Type B pancreatic cell (in vitro differentiated cells): Measurements from ENCODE around the gene CKAP4. TPM values are rescaled to one million over a fixed set of nuclear protein-coding genes. Genes with fewer than 3 reads are reported as not detected.
A peak's percentile ranks its signal among the peaks of the same experiment; 100 is the strongest.

Experiments
- DNase-seq: peaks from one replicate; pipeline ENCODE4 v3.0.0; 2021; ENCODE audit warnings: mixed read lengths; ENCODE audit not compliant: unreplicated experiment; ENCODE audit errors: extremely low spot score
- H3K27ac Mint-ChIP-seq: 2 replicates; pipeline ENCODE4 v1.8.0; 2021; ENCODE audit warnings: mild to moderate bottlenecking, mixed read lengths
- H3K27me3 Mint-ChIP-seq: 2 replicates; pipeline ENCODE4 v1.8.0; 2021; ENCODE audit warnings: mixed read lengths
- H3K36me3 Mint-ChIP-seq: 2 replicates; pipeline ENCODE4 v1.8.0; 2021; ENCODE audit warnings: mixed read lengths
- H3K4me1 Mint-ChIP-seq: one replicate; pipeline ENCODE4 v1.8.0; 2021; ENCODE audit warnings: mixed read lengths; ENCODE audit not compliant: unreplicated experiment
- H3K4me3 Mint-ChIP-seq: 2 replicates; pipeline ENCODE4 v1.8.0; 2021; ENCODE audit warnings: mild to moderate bottlenecking, mixed read lengths
- H3K9me3 Mint-ChIP-seq: 2 replicates; pipeline ENCODE4 v1.8.0; 2021; ENCODE audit warnings: mixed read lengths
- total RNA-seq: library from RNA; stranded (reverse); gene quantifications from 2 replicates; pipeline ENCODE4 v1.2.1, GENCODE V29; 2021; ENCODE audit warnings: low replicate concordance
- TF ChIP-seq, protein P1 (sequence below): fragments of 200-600 bp; sonication (generic); conservative IDR thresholded peaks from 2 replicates; pipeline ENCODE4 v1.5.0; 2021; ENCODE audit warnings: antibody characterized with exemption, mild to moderate bottlenecking

Gene CKAP4
- total RNA-seq, 1 donor from 2014 or later = 95.9 TPM

DNA sequence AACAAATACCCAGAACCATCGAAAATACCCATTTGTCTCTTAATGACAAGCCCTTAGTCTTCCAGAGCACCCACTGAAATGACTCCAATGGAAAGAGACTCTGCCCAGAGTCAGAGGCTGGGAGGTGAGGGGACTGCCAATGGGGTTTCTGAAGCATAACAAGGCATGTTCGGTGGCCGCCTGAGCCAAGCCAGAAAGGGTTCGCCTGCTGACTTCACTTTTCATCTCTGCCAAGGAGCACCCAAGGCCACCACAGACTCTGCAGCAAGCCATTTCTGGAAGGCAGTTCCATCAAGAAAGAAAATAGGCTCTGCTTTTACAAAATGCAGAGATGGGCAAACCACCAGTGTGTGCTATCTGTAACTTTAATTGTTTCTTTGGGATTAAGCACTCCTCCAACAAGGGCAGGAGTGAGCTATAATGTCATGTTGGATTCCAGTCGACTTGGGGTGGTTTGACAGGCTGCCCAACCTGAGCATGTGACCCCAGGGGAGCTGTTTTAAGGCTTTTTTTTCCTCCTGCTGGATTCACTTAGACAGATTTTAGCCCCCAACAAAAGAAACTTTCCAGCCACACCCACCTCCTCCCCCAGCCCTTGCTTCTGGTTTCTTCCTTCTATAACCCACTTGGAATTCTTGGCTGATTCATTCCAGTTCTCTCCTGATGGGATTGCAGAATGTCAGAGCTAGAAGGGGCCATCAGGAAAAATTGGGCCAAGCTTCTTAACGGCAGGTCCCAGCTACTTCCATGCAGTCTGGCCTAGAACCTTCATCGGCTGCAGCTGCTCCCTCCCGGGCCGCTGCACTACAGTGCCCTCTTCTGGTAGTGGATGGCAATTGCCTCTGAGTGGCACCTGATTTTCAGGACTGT lies 24.1 kb downstream of the CKAP4 start:
- no peak for DNase-seq
- Mint-ChIP-seq H3K4me3 (no peak overlapping the region), H3K4me1 (peaks cover 15% of the 10 kb centered on the region), H3K9me3 (no peaks in the 10 kb centered on the region), H3K36me3 (no peaks in the 10 kb centered on the region), H3K27me3 (no peaks in the 10 kb centered on the region), H3K27ac (no peak overlapping the region)
- TF ChIP-seq, protein P1, sequence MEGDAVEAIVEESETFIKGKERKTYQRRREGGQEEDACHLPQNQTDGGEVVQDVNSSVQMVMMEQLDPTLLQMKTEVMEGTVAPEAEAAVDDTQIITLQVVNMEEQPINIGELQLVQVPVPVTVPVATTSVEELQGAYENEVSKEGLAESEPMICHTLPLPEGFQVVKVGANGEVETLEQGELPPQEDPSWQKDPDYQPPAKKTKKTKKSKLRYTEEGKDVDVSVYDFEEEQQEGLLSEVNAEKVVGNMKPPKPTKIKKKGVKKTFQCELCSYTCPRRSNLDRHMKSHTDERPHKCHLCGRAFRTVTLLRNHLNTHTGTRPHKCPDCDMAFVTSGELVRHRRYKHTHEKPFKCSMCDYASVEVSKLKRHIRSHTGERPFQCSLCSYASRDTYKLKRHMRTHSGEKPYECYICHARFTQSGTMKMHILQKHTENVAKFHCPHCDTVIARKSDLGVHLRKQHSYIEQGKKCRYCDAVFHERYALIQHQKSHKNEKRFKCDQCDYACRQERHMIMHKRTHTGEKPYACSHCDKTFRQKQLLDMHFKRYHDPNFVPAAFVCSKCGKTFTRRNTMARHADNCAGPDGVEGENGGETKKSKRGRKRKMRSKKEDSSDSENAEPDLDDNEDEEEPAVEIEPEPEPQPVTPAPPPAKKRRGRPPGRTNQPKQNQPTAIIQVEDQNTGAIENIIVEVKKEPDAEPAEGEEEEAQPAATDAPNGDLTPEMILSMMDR = peak; percentile 95

DNA sequence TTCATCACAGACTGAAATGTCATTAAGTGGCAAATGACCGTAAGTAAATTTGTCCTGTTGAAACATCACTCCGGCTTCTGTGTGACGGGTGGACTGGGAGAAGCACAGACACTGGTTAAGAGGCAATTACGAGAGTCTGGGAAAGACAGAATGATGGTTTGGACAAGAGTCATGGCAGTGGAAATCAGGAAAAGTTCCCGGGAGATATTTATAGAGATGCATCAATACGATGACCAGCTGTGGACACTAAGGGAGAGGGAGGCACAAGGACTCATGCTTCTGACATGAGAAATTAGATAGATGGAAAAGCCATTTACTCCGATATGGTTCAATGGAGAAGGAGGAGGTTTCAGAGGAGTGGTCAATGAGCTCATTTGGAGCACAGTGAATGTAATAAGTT lies 27.3 kb downstream of the CKAP4 start:
- Mint-ChIP-seq H3K4me1 (peaks cover 6% of the 10 kb centered on the region), H3K27me3 (no peaks in the 10 kb centered on the region), H3K36me3 (no peaks in the 10 kb centered on the region)

DNA sequence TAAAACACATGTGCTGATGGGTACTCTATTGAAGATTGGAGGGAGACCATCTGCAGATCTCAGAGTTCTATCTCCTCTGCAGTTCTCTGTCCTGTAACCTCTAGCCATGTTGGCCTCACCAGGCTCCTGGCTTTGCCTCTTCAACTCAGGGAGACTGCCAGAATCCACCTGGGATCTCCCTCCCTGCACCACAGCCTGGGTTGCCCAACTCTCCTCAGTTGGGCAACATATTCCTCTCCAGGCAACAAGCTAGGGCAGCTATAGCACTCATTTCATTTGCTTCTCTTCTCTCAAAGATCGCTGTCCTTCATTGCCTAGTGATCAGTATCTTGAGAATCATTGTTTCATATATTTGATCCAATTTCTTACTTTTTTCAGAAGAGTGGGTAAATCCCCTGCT lies 28.8 kb downstream of the CKAP4 start:
- peaks cover 9% of the 10 kb centered on the region for H3K4me1 Mint-ChIP-seq
- H3K27ac Mint-ChIP-seq = no peak overlapping the region
- peaks cover 5% of the 10 kb centered on the region for H3K9me3 Mint-ChIP-seq
- H3K36me3 Mint-ChIP-seq = no peaks in the 10 kb centered on the region
- no peak for DNase-seq
- H3K4me3 Mint-ChIP-seq = no peak overlapping the region
- peaks cover 3% of the 10 kb centered on the region for H3K27me3 Mint-ChIP-seq
- TF ChIP-seq, protein P1 = no peak

More for the DNA sequence above, 27.3 kb downstream of the CKAP4 start:
- TF ChIP-seq, protein P1 = no peak
- Mint-ChIP-seq H3K4me3 (no peak overlapping the region), H3K27ac (no peak overlapping the region), H3K9me3 (peaks cover 5% of the 10 kb centered on the region)
- DNase-seq = no peak

DNA sequence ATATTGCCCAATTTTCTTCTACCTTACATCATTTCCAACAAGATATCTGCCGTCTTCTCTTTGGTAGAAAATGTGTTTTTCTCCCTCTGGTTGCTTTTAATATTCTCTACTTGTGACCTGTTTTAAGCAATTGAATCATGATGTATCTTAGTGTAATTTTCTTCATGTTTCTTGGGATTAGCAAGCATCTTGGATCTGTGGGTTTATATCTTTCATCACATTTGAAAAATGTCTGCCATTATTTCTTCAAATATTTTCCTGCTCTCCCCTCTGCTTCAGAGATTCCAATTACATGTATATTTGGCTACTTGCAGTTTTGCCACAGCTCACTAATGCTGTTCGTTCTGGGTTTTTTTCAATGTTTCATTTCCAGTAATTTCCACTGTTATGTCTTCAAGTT lies 30.1 kb downstream of the CKAP4 start:
- no peak for DNase-seq
- Mint-ChIP-seq H3K4me3 (no peak overlapping the region), H3K9me3 (peaks cover 5% of the 10 kb centered on the region), H3K27ac (no peak overlapping the region), H3K4me1 (peaks cover 7% of the 10 kb centered on the region), H3K36me3 (no peaks in the 10 kb centered on the region), H3K27me3 (peaks cover 6% of the 10 kb centered on the region)
- TF ChIP-seq, protein P1 = no peak

DNA sequence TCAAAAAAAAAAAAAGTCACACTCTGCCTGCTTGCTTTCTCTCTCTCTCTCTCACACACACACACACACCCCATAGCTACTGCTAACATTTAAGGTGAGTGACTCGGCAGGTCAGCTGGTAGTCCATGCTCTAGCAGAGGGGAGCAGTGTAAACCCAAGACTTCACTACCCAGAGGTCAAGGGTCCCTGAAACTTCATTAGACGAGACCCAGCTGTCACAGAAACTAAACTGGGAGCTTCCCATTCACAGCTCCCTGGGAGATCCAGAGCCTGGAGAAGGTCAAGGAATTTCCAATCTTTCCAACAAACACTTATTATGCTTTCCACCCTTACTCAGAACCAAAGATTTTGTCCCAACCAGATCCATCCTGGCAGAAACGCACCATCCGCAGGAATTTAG lies 33.2 kb downstream of the CKAP4 start:
- Mint-ChIP-seq H3K4me3 (no peak overlapping the region), H3K9me3 (peaks cover 5% of the 10 kb centered on the region), H3K36me3 (no peaks in the 10 kb centered on the region), H3K27me3 (peaks cover 21% of the 10 kb centered on the region), H3K4me1 (peaks cover 7% of the 10 kb centered on the region), H3K27ac (no peak overlapping the region)
- TF ChIP-seq, protein P1 = no peak
- DNase-seq = no peak
